GM18868 (cell line): ENCODE measurements around the gene RABGAP1L.
"Not testable (repeated sequence)": the region's sequence is repeated elsewhere in the genome, so short reads cannot be mapped to it uniquely, and the experiment has no call there.

Source experiments
- ATAC-seq: cut with Tn5 transposase; IDR thresholded peaks from one replicate; pipeline ENCODE4 v1.9.1; 2021; ENCODE audit warnings: mild to moderate bottlenecking, moderate library complexity; ENCODE audit not compliant: unreplicated experiment

The RABGAP1L gene

DNA sequence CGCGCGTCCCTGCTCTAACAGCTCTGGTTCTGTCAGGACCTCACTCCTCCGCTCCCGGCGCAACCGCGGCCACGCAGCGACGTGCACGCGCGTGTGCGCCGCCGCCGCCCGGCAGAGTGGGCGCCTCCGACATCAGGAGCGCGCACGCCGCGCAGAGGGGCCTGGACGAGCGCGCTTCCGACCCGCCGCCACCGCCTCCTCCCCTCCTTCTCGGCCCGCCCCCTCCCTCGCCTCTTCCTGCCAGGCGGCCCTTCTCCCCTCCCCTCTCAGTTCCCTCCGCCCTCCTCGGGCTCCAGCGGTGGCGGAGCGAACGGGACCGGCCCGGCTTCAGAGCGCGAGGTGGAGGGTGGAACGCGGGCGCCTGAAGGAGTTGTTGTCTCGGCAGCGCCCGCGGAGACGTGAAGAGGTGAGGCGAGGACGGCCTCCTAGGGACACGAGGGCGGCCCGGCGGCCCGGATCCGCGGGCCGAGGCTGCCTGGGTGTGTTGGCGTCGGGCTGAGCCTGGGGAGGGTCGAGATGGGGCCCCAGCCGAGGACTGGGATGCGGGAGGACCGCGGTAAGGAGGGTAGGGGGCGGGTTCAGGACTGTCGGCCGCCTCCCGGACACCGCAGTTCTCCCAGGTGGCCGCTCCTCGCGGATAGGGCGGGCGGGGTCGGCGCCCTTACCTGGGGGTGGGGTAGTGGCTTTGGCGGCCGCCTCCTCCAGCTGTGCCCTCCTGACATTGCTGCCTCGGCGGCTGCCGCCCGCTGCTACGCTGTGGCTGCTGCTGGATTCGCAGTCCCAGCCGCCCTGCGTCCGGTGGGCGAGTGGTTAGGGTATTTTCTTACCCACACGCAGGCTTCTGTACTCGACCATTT, at the start of gene RABGAP1L:
Gene RABGAP1L, plus strand, starts transcription at position 269 of the 857 bp plus-strand sequence.
- peak; percentile 67 for ATAC-seq

- ATAC-seq = no peak
Observed at GRCh38 chr1:174110053-174110452, 49.3 kb upstream of the RABGAP1L start.

DNA sequence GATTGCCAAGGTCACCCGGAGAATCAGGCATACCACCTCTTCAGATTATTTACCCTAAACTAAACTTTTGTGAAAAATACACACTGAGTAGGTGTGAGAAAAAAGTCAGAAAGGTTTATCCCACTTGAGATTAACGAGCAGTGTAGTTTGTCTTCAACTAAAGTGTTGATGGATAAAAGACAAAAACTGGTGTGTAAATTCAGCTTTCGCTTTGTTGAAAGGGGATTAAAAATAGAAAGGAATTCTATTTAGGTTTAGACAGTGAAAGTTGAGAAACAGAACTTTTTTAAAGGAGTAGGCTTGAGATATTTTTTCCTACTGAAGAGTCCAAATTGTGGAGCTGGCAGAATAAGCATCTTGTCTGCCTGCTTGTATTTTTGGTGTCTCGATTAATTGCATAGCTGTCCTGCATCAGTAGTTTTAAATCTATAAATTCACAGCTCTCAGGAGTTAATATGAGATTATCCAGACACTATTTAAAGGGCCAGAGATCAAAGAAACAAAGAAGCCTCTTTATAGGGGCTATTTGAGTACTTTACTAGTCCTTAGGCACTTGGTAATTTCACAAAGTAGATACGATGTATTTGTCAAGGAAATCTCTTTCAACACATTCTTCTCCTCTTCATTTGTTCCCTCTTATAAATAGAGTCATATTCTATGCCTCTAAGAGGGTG, 46.7 kb upstream of the RABGAP1L start:
- ATAC-seq = no peak

DNA sequence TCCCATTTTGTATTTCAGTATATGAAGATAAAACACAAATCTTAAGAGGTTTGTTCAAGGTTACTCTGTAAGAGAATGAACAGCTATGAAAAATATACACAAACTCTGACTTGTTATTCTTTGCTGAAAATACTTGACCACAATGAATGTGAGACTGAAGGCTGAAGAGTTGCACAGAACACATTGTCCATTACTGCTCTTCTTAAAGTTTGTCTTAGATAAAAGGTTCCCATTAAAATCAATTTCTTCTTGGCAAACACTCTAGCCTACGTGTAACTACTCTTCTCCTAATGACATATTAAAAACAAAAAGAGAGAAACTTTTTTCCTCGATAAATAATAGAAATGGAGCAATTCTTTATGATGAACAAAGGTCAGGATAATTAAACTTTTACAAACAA, 45.2 kb upstream of the RABGAP1L start:
- ATAC-seq = no peak

- ATAC-seq = no peak
Observed at GRCh38 chr1:174114788-174115448, 44.4 kb upstream of the RABGAP1L start.

DNA sequence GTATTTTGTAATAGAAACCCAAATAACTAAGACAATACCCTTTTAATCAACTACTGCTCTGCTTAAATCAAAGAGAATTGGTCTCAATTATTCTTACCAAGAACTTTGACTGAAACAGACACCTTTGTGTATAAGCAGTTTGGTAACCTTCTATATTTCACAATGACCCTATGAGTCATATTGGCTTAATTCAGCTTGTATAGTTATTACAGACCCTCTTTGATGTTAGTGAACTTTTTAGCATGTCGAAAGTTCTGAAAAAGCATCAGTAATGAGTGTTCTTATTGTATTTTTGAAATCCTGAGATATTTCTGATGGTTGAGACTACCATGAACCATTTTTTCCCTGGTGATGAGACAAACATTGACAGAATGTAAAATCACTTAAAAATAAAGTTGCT, 43.3 kb upstream of the RABGAP1L start:
- ATAC-seq = no peak

GRCh38 chr1:174118751-174119150, 40.6 kb upstream of the RABGAP1L start:
- ATAC-seq = no peak

- not testable (repeated sequence) for ATAC-seq
Observed at GRCh38 chr1:174122318-174122717, 37.0 kb upstream of the RABGAP1L start.

- no peak for ATAC-seq
Observed at GRCh38 chr1:174123843-174124242, 35.5 kb upstream of the RABGAP1L start.

DNA sequence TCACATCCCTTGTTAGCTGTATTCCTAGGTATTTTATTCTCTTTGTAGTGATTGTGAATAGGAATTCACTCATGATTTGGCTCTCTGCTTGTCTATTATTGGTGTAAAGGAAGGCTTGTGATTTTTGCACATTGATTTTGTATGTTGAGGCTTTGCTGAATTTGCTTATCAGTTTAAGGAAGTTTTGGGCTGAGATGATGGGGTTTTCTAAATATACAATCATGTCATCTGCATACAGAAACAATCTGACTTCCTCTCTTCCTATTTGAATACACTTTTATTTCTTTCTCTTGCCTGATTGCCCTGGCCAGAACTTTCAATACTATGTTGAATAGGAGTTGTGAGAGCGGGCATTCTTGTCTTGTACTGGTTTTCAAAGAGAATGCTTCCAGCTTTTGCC, 32.1 kb upstream of the RABGAP1L start:
- not testable (repeated sequence) for ATAC-seq

- no peak for ATAC-seq
Observed at GRCh38 chr1:174131032-174131638, 28.2 kb upstream of the RABGAP1L start.

- ATAC-seq = peak; percentile 76
Observed at GRCh38 chr1:174134003-174134659, 25.2 kb upstream of the RABGAP1L start.

- ATAC-seq = no peak
Observed at GRCh38 chr1:174135211-174135610, 24.1 kb upstream of the RABGAP1L start.

DNA sequence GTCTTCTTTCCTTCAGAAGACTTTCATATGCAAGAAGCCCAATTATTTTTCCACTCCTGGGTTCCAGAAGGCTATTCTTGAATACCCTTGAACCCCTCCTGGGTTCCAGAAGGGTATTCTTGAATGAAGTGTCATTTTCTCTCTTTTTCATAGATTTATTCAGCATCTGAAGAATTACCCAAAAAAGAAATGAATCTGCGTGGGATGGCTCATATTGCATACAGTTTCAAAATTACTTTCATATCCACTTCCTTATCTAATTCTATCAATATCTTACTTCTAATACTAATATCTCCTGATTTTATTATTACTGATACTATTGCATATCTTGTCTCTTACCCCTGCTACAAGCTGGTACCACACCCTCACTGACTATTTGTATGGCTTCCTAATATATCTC, 22.6 kb upstream of the RABGAP1L start:
- ATAC-seq = no peak

DNA sequence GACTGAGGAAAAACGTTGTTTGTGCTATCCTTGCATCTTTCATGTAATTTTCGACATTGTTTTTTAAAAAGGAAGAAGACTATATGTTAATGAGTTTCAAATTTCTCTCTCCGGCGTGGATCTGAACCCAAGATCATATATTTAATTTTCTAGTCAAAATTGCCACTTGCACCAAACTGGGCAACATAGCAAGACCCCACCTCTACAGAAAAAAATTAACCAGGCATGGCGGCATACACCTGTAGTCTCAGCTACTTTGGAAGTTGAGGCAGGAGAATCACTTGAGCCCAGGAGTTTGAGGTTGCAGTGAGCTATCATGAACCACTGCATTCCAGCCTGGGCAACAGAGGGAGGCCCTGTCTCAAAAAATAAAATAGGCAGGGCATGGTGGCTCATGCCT, 16.5 kb upstream of the RABGAP1L start:
- no peak for ATAC-seq

DNA sequence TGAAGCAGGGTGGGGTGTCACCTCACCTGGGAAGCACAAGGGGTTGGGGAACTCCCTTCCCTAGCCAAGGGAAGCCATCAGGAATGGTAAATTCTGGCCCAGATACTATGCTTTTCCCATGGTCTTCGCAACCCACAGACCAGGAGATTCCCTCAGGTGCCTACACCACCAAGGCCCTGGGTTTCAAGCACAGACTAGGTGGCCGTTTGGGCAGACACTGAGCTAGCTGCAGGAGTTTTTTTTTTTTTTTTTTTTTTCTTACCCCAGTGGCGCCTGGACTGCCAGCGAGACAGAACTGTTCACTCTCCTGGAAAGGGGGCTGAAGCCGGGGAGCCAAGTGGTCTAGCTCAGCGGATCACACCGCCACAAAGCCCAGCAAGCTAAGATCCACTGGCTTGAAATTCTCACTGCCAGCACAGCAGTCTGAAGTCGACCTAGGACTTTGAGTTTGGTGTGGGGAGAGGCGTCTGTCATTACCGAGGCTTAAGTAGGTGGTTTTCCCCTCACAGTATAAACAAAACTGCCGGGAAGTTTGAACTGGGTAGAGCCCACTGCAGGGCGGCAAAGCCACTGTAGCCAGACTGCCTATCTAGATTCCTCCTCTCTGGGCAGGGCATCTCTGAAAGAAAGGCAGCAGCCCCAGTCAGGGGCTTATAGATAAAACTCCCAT, 15.5 kb upstream of the RABGAP1L start:
- not testable (repeated sequence) for ATAC-seq

DNA sequence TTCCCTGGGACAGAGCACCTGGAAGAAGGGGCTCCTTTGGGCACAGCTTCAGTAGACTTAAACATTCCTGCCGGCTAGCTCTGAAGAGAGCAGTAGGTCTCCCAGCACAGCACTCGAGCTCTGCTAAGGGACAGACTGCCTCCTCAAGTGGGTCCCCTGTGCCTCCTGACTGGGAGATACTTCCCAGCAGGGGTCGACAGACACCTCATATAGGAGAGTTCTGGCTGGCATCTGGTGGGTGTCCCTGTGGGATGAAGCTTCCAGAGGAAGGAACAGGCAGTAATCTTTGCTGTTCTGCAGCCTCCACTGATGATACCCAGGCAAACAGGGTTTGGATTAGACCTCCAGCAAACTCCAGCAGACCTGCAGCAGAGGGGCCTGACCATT, 14.9 kb upstream of the RABGAP1L start:
- ATAC-seq = not testable (repeated sequence)

DNA sequence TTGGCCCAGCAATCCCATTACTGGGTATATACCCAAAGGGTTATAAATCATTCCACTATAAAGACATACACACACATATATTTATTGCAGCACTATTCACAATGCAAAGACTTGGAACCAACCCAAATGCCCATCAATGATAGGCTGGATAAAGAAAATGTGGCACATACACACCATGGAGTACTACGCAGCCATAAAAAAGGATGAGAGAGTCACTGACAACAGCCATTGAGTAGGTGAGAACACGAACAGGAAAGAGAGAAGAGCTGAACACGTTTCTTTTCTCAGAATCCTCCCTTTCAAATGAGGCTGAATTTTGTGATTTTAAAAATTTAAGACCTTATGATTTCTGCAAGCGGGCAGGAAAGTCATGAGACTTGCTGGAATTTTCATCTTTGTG, 10.1 kb upstream of the RABGAP1L start:
- no peak for ATAC-seq

- ATAC-seq = no peak
Observed at GRCh38 chr1:174150499-174150898, 8.8 kb upstream of the RABGAP1L start.

GRCh38 chr1:174152427-174152826, 6.9 kb upstream of the RABGAP1L start:
- no peak for ATAC-seq
